GM21515 (cell line): ENCODE data around the gene GDI2.
"Not testable (repeated sequence)": the region's sequence is repeated elsewhere in the genome, so short reads cannot be mapped to it uniquely, and the experiment has no call there.

Experiments
- ATAC-seq: cut with Tn5 transposase; IDR thresholded peaks from one replicate; pipeline ENCODE4 v1.9.1; 2021; ENCODE audit not compliant: unreplicated experiment

The GDI2 gene

GRCh38 chr10:5828725-5829124 lies 15.5 kb upstream of the GDI2 start:
- no peak for ATAC-seq

DNA sequence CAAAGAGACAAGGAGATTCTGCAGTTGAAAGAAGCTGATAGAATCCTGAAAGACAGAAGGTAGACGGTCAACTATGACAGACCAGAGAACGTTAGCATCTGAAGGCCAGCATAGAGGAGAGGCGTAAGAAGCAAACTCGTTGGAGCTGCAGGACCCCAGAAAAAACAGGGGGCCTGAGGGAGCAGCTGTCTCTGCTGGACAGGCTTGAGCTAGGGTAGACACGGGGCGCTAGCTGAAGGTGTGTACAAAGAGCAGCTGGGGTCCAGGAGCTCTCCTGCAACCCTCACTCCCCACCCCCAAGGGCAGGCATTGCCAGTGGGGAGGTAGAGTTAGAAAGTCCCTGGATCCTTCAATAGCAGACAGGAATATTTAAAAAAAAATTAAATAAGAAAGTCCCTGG lies 14.6 kb upstream of the GDI2 start:
- no peak for ATAC-seq

DNA sequence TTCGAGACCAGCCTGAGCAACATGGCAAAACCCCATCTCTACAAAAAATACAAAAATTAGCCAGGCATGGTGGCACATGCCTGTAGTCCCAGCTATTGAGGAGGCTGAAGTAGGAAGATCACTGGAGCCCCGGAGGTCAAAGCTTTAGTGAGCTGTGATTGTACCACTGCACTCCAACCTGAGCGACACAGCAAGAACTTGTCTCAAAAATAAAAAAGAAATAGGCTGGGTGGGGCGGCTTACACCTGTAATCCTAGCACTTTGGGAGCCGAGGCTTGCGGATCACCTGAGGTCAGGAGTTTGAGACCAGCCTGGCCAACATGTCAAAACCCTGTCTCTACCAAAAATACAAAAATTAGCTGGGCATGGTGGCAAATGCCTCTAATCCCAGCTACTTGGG lies 13.3 kb upstream of the GDI2 start:
- not testable (repeated sequence) for ATAC-seq

GRCh38 chr10:5818894-5819293 lies 5.7 kb upstream of the GDI2 start:
- peak; percentile 41 for ATAC-seq

- ATAC-seq, result no peak
These were observed 4.8 kb upstream of the GDI2 start for GRCh38 chr10:5818048-5818331.

DNA sequence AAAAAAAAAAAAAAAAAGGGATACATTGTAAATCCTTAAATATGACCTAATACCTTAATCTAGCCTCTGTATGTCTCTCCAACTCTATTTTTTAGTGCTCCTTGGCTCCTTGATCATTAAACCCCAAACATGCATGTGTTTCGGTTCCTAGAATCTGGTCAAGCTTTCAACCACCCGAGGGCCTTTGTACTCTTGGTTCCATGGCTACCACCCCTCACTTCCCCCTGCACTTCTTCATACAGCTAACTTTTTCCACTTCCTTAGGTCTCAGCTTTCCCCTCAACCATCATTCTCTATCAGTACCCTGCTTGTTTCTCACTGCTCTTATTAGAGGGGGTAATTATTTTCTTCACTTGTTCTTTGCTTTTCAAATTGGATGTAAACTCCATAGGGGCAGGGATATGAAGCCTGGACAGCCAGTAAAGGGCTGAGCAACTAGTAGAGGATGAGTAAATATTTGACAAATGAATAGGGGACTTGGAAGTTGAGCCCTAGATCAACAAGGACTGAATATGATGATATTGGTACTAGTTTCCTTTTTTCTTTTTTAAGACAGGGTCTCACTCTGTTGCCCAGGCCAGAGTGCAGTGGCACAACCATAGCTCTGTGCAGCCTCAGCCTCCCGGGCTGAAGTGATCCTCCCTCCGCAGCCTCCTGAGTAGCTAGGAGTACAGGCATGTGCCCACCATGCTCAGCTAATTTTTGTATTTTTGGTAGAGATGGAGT lies 4.3 kb upstream of the GDI2 start:
- no peak for ATAC-seq

DNA sequence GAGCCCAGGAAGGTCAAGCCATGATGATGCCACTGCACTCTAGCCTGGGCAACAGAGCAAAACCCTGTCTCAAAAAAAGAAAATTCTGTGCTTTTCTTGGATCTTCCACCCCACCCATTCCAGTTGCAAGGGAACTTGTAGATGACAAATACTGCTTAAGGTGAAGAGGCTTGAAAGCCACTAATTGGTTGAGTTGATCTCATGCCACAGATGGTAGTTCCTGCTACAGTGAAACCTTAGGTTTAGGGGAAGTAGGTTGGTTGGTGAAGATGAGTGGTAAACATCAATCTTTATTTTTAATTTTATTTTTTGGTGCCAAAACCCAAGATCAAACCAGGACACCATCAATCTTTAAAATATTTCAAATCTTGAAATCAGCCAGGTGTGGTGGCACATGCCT lies 2.9 kb upstream of the GDI2 start:
- no peak for ATAC-seq

- ATAC-seq, result no peak
These were observed 1.2 kb upstream of the GDI2 start for GRCh38 chr10:5814110-5815107.

- peak; percentile 32 for ATAC-seq
These were observed 218 bp downstream of the GDI2 start for GRCh38 chr10:5813091-5813340.

- peak; percentile 33 for ATAC-seq
These were observed 747 bp downstream of the GDI2 start for GRCh38 chr10:5812283-5813090.

DNA sequence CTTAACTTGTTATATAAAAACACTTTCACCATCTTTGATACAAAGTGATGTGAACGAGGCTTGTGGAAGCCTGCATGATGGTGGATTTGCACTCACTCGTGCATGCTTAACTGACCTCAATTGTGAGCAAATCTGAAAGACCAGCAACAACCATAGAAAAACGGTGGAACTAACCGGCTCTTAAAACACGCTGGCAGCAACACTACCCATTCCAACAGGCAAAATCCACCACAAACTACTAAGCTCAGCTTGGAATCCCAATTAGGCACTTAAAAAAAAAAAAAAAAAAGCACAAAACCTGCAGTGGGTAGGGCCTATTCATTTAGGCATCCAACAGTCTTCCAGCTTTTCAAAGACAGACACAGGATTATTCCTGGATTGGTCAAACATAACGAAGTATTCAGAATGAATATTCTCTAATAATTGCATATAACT lies 1.8 kb downstream of the GDI2 start:
- no peak for ATAC-seq

- no peak for ATAC-seq
These were observed 3.0 kb downstream of the GDI2 start for GRCh38 chr10:5810225-5810624.

DNA sequence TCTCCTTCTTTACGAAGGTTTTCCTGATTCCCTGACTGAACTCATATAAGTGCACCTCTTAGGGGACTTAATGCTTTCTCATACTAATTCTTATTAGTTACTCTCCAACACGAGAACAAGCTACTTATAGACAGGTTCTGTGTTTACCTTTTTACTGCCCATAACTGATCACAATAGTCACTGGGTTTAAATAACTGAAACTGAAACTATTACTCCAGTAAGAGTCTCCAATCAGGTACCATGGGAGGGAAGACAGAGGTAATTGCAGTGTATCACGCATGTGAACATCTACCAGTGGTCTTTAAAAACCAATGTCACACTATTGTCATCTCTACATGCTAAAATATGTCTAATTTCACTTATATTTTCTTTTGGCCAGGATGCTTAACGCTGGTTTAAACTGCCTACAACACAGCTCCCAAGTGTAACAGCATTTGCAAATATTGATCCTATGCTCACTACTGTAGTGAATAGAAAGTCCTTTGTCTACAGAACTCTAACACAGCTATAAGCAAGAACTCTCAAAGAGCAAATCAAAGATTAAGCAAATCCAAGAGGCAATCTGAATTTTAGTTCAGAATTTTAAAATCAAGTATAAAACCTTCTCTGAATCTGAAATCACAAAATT lies 3.6 kb downstream of the GDI2 start:
- no peak for ATAC-seq

DNA sequence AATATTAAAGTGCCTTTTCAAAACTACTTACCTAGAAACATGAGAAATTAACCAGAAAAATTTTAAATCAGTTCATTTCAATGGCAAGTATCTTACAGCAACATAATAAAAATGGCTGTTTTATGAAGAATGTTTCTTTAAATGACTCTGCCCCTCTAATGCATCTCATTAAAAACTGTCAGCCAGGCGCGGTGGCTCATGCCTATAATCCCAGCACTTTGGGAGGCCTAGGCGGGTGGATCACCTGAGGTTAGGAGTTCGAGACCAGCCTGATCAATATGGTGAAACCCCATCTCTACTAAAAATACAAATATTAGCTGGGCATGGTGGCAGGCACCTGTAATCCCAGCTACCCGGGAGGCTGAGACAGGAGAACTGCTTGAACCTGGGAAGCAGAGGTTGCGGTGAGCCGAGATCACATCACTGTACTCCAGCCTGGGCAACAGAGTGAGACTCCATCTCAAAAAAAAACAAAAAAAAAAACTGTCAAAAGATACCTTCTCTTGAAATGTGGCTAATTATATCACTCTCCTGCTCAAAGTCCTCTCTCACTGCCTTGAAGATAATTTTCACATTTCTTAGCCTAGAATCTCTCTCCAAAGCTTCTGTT lies 4.3 kb downstream of the GDI2 start:
- ATAC-seq, result not testable (repeated sequence)

DNA sequence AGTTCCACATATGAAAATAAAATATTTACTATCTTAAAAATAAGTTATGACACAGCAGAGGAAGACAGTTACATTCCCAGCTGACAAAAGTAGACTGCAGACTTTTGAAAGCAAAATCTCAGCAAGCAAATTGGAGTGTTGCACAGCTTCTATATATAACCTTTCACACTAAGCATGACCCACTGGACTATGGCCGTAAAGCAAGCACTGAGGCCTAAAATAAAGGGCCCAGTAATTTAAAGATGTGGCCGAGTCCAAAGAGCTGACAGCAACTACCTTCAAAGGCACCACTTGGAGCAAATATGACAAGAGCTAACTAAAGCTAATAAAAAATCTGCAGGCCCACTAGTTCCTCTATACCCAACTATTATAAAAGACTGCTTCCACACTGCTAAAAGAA lies 6.5 kb downstream of the GDI2 start:
- ATAC-seq, result no peak

DNA sequence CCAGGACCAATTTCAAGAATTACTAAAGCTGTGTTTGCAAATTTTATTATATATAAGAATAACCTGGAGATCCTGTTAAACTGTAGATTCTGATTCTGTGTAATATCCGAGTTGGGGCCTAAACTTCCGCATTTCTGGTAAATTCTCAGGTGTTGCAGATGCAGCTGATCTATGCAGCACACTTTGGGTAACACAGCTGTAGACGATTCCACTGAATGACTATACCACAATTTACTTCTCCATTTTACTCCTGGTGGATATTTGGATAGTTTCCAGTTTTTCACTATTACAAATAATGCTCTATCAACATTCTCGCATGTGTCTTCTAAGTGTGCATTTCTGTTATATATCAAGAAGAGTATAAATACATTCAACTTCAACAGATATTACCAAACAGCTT lies 7.5 kb downstream of the GDI2 start:
- no peak for ATAC-seq

GRCh38 chr10:5805260-5805659 lies 8.0 kb downstream of the GDI2 start:
- ATAC-seq, result no peak

GRCh38 chr10:5804386-5804785 lies 8.8 kb downstream of the GDI2 start:
- ATAC-seq, result no peak

GRCh38 chr10:5800782-5801181 lies 12.5 kb downstream of the GDI2 start:
- no peak for ATAC-seq

DNA sequence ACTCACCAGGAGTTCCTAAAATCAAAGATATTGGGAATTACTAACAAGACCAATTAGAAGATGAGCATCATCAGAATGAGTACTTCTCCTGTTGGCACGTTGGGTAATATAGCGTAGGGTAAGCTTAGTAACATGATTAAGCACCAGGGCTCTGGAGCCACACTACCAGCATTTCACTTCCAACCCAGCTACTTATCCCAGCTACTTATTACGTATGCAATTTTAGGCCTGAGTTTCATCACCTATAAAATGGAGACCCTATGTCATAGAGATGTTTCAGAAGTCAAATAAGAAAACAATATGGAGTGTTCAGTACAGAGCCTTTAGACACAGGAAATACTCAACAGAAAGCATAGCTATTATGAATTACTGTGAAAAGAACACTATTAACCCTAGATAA lies 19.0 kb downstream of the GDI2 start:
- ATAC-seq, result no peak

- ATAC-seq, result no peak
These were observed 23.6 kb downstream of the GDI2 start for GRCh38 chr10:5789626-5790025.
